WERI-Rb-1 (cell line): ENCODE measurements around the gene ABR.

ENCODE experiments used
- DNase-seq: peaks from one replicate; pipeline ENCODE4 v3.0.0-alpha.2; 2020
- H3K27ac ChIP-seq: fragments of 250-450 bp; sonication (Bioruptor Pico); 2 replicates; pipeline ENCODE4 v1.5.1; 2020; ENCODE audit warnings: mild to moderate bottlenecking, moderate library complexity
- H3K27me3 ChIP-seq: fragments of 250-450 bp; sonication (Bioruptor Pico); 2 replicates; pipeline ENCODE4 v1.5.1; 2021; ENCODE audit warnings: mild to moderate bottlenecking, low read depth, moderate library complexity; ENCODE audit not compliant: insufficient read depth, severe bottlenecking
- H3K36me3 ChIP-seq: fragments of 250-450 bp; sonication (Bioruptor Pico); 2 replicates; pipeline ENCODE4 v1.5.1; 2020; ENCODE audit warnings: mild to moderate bottlenecking, moderate library complexity
- H3K4me3 ChIP-seq: 2 replicates; pipeline ENCODE4 v1.5.1; 2011; ENCODE audit warnings: low read depth, mild to moderate bottlenecking, control low read depth, low read length
- H3K9me3 ChIP-seq: fragments of 250-450 bp; sonication (Bioruptor Pico); 2 replicates; pipeline ENCODE4 v1.5.1; 2021; ENCODE audit warnings: mild to moderate bottlenecking, moderate library complexity; ENCODE audit not compliant: severe bottlenecking
- CTCF ChIP-seq: IDR thresholded peaks from 2 replicates; pipeline ENCODE4 v1.5.1; 2011; ENCODE audit warnings: low read depth, mild to moderate bottlenecking, control low read depth, inconsistent platforms, low read length

ABR gene

GRCh38 chr17:992933-993332 is 186.8 kb downstream of the ABR start:
- Histone ChIP-seq H3K9me3 (peaks cover 3% of the 10 kb centered on the region), H3K27me3 (no peaks in the 10 kb centered on the region), H3K36me3 (no peaks in the 10 kb centered on the region), H3K4me3 (no peak overlapping the region), H3K27ac (no peak overlapping the region)
- no peak for TF ChIP-seq CTCF
- peak; percentile 21 for DNase-seq

- H3K27me3 ChIP-seq: no peaks in the 10 kb centered on the region
These were observed 191.2 kb downstream of the ABR start for GRCh38 chr17:988561-988960.

DNA sequence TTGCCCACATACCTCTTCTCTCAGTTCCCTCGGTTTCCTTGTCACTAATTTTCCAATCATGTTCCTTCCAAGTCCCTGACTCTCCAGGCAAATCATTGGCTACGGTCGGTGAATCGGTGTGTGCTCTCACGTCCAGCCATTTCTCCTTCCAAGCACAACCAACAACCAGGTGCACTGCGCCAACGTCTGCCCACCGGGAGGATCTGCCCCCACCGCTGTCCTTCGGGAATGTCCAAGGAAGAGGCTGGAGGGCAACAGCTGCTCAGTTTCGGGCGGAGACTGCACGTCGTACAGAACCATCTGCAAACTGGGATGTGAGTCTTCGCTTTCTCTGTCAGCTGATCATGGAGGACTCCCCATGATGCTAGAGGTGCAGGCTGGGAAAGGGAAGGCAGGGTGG is 191.8 kb downstream of the ABR start:
- H3K36me3 ChIP-seq: no peaks in the 10 kb centered on the region
- DNase-seq: no peak
- H3K27me3 ChIP-seq: no peaks in the 10 kb centered on the region
- no peak for TF ChIP-seq CTCF
- H3K9me3 ChIP-seq: no peaks in the 10 kb centered on the region
- no peak overlapping the region for H3K27ac ChIP-seq
- H3K4me3 ChIP-seq: no peak overlapping the region

More at GRCh38 chr17:988561-988960, 191.2 kb downstream of the ABR start:
- no peak for TF ChIP-seq CTCF
- DNase-seq: no peak
- Histone ChIP-seq H3K27ac (no peak overlapping the region), H3K4me3 (no peak overlapping the region), H3K9me3 (no peaks in the 10 kb centered on the region), H3K36me3 (no peaks in the 10 kb centered on the region)

GRCh38 chr17:986322-986929 is 193.4 kb downstream of the ABR start:
- H3K9me3 ChIP-seq: no peaks in the 10 kb centered on the region
- H3K27ac ChIP-seq: no peak overlapping the region
- H3K36me3 ChIP-seq: no peaks in the 10 kb centered on the region
- H3K4me3 ChIP-seq: no peak overlapping the region
- no peaks in the 10 kb centered on the region for H3K27me3 ChIP-seq
- no peak for DNase-seq
- TF ChIP-seq CTCF: no peak

GRCh38 chr17:983921-984320 is 195.9 kb downstream of the ABR start:
- H3K36me3 ChIP-seq: no peaks in the 10 kb centered on the region
- H3K27me3 ChIP-seq: no peaks in the 10 kb centered on the region
- H3K4me3 ChIP-seq: no peak overlapping the region
- no peak for TF ChIP-seq CTCF
- H3K9me3 ChIP-seq: no peaks in the 10 kb centered on the region
- no peak overlapping the region for H3K27ac ChIP-seq
- DNase-seq: no peak

GRCh38 chr17:981292-981658 is 198.5 kb downstream of the ABR start:
- Histone ChIP-seq H3K4me3 (no peak overlapping the region), H3K36me3 (no peaks in the 10 kb centered on the region; the same call in 1 of the 2 replicates), H3K27me3 (no peaks in the 10 kb centered on the region), H3K9me3 (no peaks in the 10 kb centered on the region), H3K27ac (no peak overlapping the region)
- no peak for TF ChIP-seq CTCF
- DNase-seq: no peak
